Cardiac fibroblast (primary cell): ENCODE measurements around the gene CAMTA1.

Source experiments
- DNase-seq, 2 donors: peaks; one replicate each; pipeline versions ENCODE4 v3.0.0 to v3.0.0-alpha.2; 2010; ENCODE audit warnings: low read depth in 2 of 2
- H3K4me3 ChIP-seq, 2 donors: replicated peaks in 1 of 2; 1 replicate in 1 of 2; 2 replicates in 1 of 2; pipeline ENCODE4 v1.5.1; 2011; ENCODE audit warnings: low read depth in 2 of 2, low read length in 2 of 2, mild to moderate bottlenecking in 2 of 2, moderate library complexity in 1 of 2
- TF ChIP-seq, protein P1 (sequence below): IDR thresholded peaks from one replicate; pipeline ENCODE4 v1.5.1; 2011; ENCODE audit warnings: low read depth, mild to moderate bottlenecking, low read length, inconsistent platforms

The CAMTA1 gene

GRCh38 chr1:6820899-6821298 lies 35.6 kb downstream of the CAMTA1 start:
- H3K4me3 ChIP-seq: no peak overlapping the region
- TF ChIP-seq, protein P1, sequence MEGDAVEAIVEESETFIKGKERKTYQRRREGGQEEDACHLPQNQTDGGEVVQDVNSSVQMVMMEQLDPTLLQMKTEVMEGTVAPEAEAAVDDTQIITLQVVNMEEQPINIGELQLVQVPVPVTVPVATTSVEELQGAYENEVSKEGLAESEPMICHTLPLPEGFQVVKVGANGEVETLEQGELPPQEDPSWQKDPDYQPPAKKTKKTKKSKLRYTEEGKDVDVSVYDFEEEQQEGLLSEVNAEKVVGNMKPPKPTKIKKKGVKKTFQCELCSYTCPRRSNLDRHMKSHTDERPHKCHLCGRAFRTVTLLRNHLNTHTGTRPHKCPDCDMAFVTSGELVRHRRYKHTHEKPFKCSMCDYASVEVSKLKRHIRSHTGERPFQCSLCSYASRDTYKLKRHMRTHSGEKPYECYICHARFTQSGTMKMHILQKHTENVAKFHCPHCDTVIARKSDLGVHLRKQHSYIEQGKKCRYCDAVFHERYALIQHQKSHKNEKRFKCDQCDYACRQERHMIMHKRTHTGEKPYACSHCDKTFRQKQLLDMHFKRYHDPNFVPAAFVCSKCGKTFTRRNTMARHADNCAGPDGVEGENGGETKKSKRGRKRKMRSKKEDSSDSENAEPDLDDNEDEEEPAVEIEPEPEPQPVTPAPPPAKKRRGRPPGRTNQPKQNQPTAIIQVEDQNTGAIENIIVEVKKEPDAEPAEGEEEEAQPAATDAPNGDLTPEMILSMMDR: no peak
- DNase-seq: no peak

GRCh38 chr1:6822530-6823359 lies 37.5 kb downstream of the CAMTA1 start:
- TF ChIP-seq, protein P1: no peak
- no peak overlapping the region for H3K4me3 ChIP-seq
- no peak for DNase-seq

- TF ChIP-seq, protein P1: no peak
- H3K4me3 ChIP-seq: no peak overlapping the region
- no peak for DNase-seq
Observed at GRCh38 chr1:6823793-6824192, 38.5 kb downstream of the CAMTA1 start.

DNA sequence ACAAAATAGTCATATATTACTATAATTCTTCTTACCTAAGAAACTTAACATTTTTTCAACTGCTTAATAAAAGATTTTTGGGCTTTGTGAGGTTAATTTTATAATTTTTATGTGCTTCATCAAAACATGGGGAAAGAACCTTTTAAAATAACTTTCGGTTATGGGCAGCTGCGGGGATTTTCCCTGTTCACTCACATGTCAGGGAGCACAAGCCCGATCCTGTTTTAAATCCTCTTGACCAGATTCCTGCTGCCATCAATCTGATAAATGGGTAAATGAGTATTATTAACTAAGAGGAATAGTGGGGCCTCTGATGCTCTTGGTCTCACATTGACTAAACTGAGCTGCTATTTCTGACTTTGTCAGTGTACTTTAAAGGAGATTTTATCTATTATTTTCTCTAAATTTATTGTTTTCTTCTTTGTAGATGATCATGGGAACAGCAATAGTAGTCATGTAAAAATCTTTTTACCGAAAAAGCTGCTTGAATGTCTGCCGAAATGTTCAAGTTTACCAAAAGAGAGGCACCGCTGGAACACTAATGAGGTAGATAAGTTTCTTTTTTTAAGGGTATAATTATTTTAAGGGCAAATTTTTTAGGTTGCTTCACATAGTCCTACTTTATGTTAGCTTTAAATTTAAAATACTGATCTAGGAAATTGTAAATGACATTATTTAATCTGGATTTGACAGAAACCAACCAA lies 39.6 kb downstream of the CAMTA1 start:
- no peak overlapping the region for H3K4me3 ChIP-seq
- no peak for DNase-seq
- TF ChIP-seq, protein P1: no peak

DNA sequence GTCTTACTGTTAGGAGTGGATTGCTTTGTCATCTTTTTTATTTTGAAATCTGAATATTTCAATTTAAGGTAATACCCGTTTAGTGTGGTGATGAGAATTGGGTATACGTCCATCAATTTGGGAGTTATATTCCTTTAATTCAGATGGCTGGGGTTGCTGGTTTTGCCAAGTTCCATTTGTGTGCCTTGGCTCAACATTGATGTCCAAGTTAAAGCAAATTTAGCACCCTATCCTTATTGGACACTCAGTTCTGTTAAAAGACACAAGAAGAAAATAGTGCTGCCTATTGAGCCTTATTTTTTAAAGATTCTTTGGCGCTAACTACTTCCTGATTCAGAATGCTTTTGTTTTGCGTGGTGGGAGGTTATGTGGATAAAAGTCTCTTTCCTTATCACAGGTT lies 40.6 kb downstream of the CAMTA1 start:
- no peak for DNase-seq
- TF ChIP-seq, protein P1: no peak
- H3K4me3 ChIP-seq: no peak overlapping the region

- no peak for DNase-seq
- TF ChIP-seq, protein P1: no peak
- no peak overlapping the region for H3K4me3 ChIP-seq
Observed at GRCh38 chr1:6827079-6827478, 41.8 kb downstream of the CAMTA1 start.
